ENCODE data around the gene GRSF1.
A peak's percentile ranks its signal among the peaks of the same experiment; 100 is the strongest.
"Not testable (repeated sequence)": the region's sequence is repeated elsewhere in the genome, so short reads cannot be mapped to it uniquely, and the experiment has no call there.

GRSF1 gene, protein sequence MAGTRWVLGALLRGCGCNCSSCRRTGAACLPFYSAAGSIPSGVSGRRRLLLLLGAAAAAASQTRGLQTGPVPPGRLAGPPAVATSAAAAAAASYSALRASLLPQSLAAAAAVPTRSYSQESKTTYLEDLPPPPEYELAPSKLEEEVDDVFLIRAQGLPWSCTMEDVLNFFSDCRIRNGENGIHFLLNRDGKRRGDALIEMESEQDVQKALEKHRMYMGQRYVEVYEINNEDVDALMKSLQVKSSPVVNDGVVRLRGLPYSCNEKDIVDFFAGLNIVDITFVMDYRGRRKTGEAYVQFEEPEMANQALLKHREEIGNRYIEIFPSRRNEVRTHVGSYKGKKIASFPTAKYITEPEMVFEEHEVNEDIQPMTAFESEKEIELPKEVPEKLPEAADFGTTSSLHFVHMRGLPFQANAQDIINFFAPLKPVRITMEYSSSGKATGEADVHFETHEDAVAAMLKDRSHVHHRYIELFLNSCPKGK

DNA sequence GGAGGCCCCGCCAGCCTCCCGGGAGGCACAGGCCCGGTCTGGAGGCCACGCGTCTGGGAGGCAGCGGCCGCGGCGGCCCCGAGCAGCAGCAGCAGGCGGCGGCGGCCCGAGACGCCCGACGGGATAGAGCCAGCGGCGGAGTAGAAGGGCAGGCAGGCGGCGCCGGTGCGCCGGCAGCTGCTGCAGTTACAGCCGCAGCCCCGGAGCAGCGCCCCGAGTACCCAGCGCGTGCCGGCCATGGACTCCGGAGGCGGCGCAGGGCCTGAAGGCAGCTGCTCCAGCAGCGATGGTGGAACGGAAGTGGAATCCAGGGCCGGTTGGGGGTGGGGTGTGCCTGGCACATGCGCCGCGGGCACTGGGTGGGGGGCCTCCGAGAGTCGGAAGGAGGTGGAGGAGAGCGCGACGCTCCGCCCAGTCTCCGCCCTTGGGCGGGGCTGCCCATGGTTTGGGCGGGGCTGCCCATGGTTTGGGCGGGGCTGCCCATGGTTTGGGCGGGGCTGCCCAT, at the start of gene GRSF1:
GRSF1 (minus strand) TSS at position 302 of the 505 bp plus-strand sequence; CDS start at position 239, 63 bp downstream.
- peak; percentile 91 for DNase-seq

DNA sequence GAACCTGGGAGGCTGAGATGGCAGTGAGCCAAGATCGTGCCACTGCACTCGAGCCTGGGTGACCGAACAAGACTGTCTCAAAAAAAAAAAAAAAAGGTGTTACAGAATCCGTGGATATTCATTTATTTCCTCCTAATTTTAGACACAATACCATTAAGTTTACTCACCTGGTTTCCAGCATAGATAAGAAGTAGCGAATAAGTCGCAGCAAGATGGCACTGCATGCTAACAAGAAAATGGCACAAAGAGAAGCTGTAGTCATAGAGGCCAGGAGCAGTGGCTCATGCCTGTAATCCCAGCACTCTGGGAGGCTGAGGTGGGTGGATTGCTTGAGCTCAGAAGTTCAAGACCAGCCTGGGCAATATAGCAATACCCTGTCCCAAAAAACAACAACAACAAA, 45.5 kb upstream of the GRSF1 start:
- no peak for DNase-seq

DNA sequence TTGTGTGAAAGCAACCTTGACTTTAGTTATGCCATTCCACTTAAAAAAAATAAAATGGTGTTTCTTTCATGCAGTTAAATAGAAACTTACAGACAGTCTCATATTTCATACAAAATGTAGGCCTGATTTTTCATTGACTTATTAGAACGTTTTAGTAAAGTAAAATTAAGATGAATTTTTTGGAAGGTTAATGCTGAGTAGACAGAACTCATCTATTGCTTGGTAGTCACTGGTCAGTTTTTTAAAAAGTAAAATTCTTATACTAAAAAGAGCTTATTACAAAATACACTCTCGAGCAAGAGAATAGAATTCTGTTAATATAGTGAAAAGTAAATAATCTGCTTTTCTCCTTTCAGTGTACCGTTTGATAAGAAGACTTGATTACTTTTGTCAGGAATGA, 41.0 kb upstream of the GRSF1 start:
- DNase-seq, result no peak

DNA sequence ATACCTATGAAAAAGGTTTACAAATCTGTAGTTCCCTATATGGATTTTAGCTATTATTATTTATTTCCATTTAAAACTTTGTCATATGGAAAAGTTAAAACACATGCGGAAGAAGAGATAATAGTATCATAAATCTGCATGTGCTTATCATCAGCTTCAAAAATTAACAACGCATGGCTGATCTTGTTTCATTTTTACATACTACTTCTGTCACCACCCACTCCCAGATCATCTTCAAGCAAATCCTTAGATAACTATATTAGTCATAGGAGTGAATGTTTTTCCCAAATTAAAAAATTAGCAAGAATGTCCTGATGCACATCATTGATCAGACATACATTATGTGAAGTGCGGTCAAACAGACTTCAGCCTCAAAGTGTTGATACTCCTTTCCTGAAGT, 37.9 kb upstream of the GRSF1 start:
- DNase-seq, result no peak

DNA sequence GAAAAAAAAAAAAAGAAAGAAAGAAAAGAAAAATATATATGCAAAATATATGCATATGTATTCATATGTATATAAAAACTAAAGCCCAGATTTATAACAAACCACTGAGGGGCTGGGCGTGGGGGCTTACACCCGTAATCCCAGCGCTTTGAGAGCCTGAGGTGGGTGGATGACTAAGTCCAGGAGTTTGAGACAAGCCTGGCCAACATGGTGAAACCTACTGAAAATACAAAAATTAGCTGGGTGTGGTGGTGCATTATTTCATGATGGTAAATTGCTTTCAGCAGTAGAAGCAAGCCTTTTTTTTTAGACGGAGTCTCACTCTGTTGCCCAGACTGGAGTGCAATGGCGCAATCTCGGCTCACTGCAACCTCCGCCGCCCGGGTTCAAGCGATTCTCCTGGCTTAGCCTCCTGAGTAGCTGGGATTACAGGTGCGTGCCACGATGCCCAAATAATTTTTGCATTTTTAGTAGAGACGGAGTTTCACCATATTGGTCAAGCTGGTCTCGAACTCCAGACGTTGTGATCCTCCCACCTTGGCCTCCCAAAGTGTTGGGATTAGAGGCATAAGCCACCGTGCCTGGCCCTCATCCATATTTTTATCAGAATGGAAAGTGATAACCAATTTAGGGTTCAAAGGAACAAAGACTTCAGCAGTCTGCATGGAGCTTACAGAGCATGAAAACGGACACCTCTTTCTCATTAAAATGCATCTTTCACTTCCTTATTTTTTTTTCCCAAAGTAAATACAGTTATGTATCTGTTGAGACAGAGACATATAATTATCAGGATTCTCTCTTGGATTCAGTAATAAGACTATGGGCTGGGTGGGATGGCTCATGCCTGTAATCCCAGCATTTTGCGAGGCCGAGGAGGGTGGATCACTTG, 34.8 kb upstream of the GRSF1 start:
- no peak for DNase-seq

DNA sequence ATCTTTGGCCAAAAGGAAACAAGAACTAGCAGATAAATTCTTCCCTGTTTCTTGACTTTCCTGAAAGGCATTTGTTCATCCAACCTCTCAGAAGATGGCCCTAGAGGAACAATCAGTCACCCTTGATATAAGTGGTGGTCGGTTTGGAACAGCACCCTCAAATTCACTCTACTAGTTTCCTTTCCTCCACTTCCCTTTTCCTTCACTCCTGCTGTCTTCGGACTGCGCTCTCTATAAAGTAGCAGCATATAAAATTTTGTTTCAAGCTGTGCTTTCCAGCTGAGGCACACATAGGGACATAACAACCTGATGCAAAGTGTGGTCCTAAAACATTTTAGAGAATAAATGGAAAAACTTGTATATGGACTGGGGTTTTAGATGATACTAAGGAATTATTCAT, 33.5 kb upstream of the GRSF1 start:
- DNase-seq, result no peak

DNA sequence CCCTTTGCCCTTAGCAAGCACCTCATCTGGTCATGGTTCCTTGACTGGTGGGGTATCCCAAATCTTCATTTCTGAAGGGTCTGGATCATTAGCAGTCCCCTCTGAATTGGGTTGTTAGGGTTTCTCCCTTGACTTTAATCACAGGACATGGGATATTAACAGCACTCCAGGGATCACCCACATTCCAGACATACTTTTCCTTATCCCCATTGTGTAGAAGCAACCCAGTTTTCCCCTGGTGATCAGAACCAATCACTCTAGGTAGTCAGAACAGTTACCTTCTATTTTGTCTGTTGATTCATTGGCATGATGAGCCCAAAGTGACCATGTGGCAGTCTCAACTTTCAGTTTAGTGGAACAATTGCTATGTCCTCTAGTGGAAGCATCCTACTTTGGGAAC, 29.1 kb upstream of the GRSF1 start:
- no peak for DNase-seq

DNA sequence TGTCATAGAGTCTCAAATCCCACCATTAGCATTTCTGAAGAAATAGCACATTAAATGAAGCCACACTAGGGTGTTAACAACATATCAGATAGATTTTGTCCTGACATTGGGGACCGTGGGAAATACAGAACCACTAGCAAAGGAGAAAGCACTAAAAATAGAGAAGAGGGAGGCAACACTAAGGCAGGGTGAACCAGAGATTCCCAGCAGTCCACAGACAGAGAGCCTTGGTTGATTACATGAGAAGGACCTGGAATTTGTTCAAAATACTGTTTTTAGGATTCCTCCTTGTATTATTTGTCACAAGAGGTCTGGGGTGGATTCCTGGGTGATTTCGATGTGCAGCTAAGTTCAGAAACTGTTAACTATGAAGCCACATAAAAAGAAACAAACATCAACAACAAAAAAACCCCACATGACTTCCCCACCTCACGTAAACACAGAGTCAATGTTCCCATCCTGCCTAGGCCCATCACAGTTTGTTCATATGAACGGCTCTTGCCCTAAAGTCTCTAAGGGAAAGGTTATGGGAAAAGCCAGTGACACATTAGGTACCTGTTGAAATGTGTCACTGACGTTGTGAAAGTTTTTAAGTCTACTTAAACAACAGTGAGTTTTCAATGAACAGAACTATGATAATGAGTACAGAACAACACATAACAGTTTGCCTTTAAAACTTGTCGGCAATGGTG, 23.6 kb upstream of the GRSF1 start:
- no peak for DNase-seq

DNA sequence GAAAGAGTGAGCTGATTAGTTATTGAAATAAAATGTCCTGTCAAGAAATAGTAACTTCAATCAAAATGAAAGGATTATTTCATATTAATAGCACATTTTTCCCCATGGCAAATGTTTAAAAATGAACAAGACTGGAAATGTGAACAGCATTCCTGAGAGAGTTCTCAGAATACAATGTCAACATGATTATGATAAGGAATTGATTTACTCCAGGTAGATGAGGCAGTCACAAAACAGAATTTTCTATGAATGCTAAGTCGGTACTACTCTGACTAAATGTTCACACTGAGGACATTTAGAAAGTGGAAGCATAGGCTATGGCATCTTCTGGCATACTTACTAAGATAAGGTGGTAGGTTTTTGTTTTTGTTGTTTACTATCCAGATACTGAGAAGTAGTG, 19.4 kb upstream of the GRSF1 start:
- no peak for DNase-seq

DNA sequence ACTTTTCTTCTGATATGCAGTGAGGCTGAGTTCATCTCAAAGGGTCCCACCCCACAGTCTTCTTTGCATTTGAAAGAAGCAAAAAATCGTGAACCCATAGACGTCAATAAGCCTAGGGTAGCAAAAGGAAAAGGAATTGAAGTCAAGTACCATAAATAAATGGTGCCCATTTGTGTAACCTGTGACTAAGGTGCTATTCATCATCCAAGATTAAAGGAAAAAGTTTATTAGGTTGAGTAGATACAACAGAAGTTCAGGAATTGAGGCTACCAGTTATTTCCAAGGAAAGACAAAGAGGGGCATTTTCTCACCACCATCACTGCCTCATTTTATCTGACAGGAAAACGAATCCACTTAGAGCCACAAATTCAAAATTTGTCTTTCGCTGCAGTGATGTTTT, 18.8 kb upstream of the GRSF1 start:
- no peak for DNase-seq

DNA sequence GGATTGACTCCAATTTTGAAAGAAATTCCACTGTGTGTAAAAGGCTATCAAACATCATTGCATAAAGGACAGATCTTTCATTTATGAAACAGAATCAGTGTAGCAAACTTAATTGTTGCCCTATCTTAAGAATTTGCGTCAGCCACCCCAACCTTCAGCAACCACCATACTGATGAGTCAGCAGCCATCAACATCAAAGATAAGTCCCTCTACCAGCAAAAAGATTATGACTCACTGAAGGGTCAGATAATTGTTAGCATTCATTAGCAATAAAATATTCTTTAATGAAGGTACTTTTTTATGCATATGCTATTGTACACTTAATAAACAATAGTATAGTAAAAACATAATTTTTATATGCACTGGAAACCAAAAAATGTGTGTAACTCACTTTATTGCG, 15.8 kb upstream of the GRSF1 start:
- no peak for DNase-seq

DNA sequence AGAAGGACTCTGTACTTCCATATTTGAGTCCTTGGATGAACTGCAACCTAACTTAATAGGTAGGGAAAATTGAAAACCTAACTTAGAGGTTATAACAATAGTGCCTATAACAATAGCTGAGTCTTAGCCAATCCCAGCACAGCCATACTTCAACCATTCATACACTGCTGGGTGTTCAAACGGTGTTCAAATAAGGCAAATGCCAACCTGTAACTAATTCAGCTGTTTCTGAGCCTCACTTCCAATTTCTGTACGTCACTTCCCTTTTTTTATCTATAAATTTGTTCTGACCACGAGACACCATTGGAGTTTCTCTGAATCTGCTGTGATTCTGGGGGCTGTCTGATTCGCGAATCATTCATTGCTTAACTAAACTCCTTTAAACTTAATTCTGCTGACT, 9.6 kb upstream of the GRSF1 start:
- no peak for DNase-seq

DNA sequence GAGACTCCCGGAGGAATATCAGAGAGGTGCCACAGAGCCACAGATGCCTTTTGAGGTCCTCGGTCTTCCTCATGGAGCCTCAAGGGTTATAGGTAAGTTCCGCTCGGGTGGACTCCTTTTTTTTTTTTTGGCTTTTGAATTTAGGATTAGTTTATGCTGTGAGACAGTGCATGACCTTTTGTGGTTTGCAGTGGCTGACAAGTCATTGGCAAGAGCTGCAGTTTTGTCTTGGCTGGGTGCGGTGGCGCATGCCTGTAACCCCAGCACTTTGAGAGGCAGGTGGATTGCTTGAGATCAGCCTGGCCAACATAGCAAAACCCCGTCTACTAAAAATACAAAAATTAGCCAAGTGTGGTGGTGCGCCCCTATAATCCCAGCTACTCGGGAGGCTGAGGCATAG, 4.5 kb upstream of the GRSF1 start:
- no peak for DNase-seq

DNA sequence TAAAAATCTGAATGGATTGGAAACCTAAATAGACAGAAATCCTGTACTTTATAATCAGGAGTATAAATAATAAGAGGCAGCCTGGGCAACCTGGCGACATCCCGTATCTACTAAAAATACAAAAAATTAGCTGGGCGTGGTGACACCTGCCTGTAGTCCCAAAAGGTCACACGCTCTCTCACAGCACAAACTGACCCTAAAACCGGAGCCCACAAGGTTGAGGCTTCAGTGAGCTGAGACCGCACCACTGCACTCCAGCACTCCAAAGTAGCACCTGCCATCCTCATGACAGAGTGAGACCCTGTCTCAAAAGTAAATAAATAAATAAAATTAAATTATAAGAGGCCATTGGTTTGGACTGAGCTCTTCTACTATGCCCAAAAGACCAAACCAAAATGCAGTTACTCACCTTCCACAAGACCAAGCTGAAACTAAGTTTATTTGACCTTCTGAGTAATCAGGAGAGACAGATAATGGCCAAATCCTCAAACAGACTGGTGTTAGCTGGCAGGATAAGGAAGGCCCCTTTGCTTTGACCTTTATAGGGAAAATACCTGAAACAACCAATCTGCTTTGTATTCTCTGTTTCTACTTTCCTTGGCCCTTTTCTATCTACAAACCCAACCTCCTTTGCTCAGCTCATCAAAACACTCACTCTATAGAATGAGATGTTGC, 3.2 kb upstream of the GRSF1 start:
- DNase-seq, result no peak

DNA sequence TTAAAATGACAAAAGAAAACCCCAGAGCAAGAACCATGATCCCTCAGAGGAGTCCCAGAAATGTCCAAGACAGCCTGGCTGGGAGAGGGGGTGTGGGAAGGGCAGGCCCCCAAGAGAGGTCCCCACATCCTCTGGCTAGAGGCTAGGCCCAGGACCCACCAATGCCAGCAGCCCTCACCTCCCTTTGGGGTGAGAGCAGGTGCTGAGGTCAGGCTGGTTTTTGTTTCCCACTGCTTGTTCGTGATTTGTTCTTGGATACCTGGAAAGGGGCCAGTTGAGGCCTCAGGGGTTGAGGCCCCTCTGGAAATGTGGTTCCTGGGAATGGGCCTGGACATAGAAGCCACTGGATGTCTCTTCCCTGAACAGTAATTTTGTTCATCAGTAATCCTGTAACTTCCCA, 2.3 kb upstream of the GRSF1 start:
- no peak for DNase-seq

DNA sequence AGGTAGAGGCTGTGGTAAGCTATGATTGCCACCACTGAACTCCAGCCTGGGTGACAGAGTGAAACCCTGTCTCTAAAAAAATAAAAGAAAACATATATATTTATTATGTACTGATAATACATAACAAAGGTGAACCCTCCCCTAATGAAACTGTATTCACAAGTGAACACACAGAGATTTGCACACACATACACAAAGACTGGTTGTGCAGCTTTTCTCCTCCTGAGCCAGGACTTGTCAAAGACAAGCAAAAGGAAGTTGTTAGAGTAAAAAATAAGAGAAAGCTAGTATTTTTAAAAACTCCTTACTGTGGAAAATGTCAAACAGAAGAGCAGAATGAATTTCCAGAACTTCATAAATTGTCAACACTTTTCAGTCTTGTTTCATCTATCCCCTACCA, 1.5 kb upstream of the GRSF1 start:
- no peak for DNase-seq

DNA sequence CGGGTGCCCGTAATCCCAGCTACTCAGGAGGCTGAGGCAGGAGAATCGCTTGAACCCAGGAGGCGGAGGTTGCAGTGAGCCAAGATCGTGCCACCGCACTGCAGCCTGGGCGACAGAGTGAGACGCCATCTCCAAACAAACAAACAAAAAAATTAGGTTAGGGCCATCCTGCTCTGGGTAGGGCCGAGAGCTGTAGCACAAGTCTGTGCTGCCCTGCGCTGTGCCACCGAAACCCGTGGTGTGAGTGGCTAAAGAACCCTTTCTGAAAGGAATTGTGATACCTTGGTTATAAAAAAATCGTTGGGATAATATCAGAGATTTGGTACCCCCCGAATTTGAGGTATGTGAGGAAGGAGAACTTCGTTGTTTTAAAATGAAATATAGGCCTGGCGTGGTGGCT, 941 bp upstream of the GRSF1 start:
- not testable (repeated sequence) for DNase-seq

DNA sequence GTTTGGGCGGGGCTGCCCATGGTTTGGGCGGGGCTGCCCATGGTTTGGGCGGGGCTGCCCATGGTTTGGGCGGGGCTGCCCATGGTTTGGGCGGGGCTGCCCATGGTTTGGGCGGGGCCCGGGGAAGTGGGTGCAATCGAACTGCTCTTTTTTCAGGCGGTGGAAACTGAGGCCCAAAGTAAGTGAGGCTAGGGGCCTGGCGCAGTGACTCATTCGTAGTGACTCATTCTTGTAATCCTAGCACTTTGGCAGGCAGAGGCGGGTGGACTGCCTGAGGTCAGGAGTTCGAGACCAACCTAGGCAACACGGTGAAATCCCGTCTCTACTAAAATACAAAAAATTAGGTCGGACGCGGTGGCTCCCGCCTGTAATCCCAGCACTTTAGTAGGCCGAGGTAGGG, 447 bp upstream of the GRSF1 start:
- peak; percentile 61 for DNase-seq

DNA sequence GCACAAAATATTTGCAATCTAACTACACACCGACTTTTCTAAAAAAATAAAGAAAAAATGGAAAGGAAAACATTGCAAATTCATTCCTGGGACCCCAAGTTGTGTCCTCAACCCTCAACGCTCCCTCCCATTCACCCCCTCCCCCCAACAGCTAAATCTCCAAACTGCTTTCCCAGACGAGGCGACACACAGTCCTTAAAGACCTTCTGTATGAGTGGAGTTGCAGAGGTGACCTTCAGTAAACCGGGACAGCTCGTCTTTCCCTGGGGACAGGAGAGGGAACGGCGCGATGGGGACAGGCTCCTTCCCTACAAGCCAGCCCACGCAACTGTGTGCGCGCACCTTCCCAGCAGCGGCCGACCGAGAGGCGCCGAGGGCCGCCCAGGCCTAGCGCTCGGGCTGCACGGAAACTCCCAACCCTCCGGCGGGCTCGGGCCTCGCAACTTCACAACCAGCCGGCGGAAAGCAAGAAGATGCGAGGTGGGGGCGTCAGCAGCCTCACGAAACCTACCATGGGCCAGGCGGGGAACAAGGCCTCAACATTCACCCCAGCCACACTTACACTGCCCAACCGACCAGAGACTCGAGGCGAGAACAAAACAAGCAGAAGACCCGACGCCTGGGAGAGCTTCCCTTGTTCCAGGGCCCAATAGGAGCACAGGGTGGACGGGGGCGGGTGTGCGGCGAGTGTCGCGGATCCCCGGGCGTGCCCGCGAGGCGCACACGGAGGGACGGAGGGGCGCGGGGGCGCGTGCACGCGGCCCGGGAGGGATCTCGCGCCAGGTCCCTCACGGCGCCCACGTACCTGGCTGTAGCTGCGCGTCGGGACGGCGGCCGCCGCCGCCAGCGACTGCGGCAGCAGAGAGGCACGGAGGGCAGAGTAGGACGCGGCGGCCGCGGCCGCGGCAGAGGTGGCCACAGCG, 763 bp downstream of the GRSF1 start:
- peak; percentile 65 for DNase-seq

DNA sequence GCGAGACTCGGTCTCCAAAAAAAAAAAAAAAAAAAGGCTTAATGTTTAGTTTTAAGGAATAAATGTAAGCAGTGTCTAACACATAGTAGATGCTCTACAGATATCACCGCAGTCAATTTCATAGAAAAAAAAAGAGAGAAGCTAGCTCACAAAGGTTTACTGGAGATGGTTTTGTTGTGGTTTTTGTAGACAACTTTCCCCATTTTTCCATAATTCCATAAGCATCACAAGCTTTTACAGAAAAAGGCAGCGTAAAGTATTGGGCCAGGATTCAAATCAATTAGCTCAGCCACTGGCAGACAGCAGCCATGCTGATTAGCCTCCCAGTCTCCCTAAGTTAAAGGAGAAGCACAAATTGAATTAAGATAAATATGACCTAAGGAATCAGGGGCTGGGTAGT, 1.5 kb downstream of the GRSF1 start:
- no peak for DNase-seq

DNA sequence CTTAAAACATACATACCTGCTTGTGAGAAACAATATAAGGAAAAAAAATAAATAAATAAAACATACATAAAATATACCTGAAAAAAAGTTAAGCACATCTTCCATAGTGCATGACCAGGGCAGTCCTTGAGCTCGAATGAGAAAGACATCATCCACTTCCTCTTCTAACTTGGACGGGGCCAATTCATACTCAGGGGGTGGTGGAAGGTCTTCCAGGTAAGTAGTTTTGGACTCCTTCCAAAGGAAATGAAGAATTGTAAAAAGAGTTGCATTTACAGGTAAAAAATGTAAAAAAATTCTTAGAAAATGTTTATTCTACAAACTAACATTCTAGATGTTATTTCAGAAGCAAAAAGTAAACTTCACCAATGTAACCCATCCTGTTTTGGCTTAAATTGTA, 3.6 kb downstream of the GRSF1 start:
- no peak for DNase-seq

DNA sequence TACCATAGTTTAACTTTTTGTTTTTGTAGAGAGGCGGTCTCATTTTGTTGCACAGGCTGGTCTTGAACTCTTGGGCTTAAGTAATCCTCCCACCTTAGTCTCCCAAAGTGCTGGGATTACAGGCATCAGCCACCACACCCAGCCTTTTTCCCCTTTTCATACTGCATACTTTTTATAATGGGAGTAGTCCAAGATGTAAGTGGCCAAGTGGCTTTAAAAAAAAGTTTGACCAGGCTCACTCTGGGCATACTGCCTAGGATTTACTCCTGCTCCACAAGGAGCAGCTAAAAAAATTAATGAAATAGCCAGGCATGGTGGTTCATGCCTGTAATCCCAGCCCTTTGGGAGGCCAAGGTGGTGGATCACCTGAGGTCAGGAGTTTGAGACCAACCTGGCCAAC, 6.0 kb downstream of the GRSF1 start:
- no peak for DNase-seq

Data from stimulated activated CD4-positive, alpha-beta T cell treated with anti-CD3 and anti-CD28 coated beads, Interleukin-12 subunit alpha, Interleukin-12 subunit beta, amount 100 ng/mL, for 4 hours (primary cell).